NCI-H187 treated with DMSO at 0.1 percent for 48 hours (cell line): ENCODE measurements around the gene POLD2.

Experiments used
- DNase-seq: peaks from one replicate; lab custom pipeline; 2025; lab: John Stamatoyannopoulos, UW

Gene POLD2

GRCh38 chr7:44112997-44113763 is 10.2 kb downstream of the POLD2 start:
- no peak for DNase-seq

GRCh38 chr7:44112231-44112996 is 10.9 kb downstream of the POLD2 start:
- DNase-seq: no peak

DNA sequence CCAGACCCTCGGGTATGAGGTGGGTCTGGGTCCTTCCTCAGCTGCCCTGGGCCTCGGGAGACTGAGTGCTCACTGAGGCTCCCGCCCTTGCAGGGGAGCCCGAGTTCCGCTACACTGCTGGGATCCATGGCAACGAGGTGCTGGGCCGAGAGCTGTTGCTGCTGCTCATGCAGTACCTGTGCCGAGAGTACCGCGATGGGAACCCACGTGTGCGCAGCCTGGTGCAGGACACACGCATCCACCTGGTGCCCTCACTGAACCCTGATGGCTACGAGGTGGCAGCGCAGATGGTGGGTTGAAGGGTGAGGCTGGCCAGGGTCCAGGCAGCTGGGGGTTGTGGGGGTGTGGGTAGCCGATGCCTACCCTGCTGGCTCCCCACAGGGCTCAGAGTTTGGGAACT is 11.6 kb downstream of the POLD2 start:
- no peak for DNase-seq

- DNase-seq: no peak
These were observed 12.4 kb downstream of the POLD2 start for GRCh38 chr7:44110719-44111635.

GRCh38 chr7:44109991-44110390 is 13.4 kb downstream of the POLD2 start:
- no peak for DNase-seq

DNA sequence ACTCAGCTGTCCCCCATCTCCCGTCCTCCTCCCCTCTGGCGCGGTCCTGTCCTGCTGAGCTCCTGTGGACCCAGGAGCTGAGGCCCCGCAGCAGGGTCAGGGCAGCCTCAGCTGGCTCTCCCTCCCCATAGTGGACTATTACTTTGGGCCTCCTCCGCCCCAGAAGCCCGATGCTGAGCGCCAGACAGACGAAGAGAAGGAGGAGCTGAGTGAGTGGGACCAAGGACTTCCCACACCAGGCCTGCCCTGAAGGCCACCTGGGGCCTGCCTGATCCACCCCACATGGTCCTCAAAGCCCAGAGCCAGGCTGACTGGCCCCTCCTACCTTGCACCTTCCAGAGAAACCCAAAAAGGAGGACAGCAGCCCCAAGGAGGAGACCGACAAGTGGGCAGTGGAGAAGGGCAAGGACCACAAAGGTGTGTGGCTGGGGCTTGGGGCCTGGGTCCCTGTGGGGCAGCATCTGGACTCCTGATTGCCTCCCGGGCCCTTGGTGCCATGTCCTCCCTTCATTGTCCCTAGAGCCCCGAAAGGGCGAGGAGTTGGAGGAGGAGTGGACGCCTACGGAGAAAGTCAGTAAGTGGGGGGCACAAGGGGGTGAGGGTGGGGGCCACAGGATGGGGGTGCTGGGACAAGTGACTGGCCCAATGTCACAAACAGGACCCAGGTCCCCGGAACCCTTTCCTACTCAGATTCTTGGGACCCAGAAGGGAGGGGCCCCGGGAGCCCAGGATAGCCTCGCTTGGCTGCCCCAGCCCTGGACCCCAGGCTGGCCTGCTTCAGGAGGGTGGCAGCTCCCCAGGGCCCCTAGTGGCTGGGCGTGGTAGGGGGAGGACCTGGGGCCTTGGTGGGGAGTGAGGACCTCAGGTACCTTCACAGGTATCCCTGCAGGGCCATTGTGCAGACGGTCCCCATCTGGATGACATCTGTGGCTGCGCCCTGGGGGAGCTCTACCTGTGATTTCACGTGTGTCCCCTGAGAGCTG is 14.3 kb downstream of the POLD2 start:
- no peak for DNase-seq

DNA sequence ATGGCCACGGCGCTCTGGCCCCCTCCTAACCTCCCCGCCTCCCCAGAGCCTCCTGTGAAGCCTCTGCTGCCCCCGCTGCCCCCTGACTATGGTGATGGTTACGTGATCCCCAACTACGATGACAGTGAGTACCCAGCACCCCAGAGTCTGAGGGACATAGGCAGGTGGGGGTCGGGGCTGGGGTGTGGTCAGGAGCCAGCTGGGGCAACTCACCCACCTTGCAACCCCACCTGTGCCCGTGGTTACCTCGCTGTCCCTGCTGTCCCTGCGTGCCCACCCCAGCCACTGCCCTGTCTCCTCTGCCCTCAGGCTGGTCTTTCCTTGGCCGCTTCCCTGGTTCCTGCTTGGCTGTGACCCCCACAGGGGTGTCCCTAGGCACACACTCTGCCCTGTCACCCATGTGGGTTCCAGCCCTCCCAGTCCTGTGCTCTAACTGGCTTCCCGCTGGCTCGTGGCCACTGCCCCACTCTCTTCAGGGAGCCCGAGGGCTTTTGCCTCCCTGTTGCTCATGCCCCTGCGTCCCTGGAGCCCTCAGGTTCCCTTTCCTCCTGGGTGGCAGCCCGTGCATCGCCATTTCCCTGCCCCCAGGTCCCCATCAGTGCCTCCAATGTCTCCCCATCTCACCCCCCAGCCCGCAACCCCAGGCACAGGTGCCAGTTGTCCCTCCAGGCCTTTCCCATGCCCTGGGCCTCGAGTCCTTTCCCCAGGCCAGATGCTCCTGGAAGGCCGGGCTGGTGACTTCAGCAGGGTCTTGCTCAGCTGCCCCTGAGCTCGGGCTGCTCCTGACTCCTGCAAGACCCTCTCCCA is 15.2 kb downstream of the POLD2 start:
- DNase-seq: no peak

- no peak for DNase-seq
These were observed 16.0 kb downstream of the POLD2 start for GRCh38 chr7:44107116-44107960.

- no peak for DNase-seq
These were observed 16.9 kb downstream of the POLD2 start for GRCh38 chr7:44106311-44107065.

GRCh38 chr7:44105832-44106231 is 17.5 kb downstream of the POLD2 start:
- DNase-seq: no peak

- no peak for DNase-seq
These were observed 18.2 kb downstream of the POLD2 start for GRCh38 chr7:44104860-44105771.

DNA sequence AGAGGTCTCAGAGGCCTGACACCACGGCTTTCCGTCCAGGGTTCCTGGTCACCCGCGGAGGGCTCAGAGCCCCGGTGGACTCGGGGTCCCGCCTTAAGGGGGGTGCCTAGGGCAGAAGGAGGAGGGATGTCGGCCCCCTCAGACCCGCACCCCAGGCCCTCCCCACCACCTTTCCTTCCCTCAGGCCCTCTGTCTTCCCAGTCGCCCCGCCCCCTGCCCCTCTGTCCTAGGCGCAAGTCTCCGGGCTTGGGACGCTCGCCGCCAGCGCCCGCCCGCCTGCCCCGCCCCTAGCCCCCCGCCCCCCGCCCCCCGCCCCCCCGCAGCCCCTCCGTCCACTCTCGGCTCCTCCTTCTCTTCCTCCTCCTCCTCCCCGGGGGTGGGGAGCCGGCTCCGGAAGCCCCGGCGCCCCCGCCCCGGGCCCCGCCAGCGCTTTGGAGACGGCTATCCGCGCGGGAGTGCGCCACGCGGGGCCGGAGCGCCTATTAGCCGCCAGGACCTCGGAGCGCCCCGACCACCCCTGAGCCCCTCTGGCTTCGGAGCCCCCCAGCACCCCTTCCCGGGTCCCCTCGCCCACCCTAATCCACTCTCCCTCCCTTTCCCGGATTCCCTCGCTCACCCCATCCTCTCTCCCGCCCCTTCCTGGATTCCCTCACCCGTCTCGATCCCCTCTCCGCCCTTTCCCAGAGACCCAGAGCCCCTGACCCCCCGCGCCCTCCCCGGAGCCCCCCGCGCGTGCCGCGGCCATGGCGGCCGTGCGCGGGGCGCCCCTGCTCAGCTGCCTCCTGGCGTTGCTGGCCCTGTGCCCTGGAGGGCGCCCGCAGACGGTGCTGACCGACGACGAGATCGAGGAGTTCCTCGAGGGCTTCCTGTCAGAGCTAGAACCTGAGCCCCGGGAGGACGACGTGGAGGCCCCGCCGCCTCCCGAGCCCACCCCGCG is 19.2 kb downstream of the POLD2 start, which contains the start of gene AEBP1:
AEBP1 (plus strand) TSS at position 423 of the 937 bp plus-strand sequence; CDS start at position 744, 321 bp downstream.
- no peak for DNase-seq

DNA sequence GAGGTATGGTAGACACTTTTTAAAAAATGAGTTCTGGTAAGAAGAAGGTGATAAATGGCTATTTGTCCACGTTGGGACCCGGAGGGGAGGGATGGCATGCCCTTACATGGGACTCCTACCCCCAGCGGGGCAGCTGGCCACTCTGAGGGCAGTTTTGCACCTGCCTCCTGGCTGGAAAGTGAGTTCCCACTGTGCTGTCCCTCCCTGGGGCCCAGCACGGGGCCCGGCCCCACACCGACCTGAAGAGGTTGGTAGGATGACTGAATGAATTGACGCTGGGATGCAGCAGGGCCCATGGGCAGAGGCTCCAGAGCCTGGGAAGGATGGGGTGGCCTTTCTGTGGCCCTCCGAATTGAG is 19.8 kb downstream of the POLD2 start:
- no peak for DNase-seq

- no peak for DNase-seq
These were observed 20.3 kb downstream of the POLD2 start for GRCh38 chr7:44102846-44103565.

DNA sequence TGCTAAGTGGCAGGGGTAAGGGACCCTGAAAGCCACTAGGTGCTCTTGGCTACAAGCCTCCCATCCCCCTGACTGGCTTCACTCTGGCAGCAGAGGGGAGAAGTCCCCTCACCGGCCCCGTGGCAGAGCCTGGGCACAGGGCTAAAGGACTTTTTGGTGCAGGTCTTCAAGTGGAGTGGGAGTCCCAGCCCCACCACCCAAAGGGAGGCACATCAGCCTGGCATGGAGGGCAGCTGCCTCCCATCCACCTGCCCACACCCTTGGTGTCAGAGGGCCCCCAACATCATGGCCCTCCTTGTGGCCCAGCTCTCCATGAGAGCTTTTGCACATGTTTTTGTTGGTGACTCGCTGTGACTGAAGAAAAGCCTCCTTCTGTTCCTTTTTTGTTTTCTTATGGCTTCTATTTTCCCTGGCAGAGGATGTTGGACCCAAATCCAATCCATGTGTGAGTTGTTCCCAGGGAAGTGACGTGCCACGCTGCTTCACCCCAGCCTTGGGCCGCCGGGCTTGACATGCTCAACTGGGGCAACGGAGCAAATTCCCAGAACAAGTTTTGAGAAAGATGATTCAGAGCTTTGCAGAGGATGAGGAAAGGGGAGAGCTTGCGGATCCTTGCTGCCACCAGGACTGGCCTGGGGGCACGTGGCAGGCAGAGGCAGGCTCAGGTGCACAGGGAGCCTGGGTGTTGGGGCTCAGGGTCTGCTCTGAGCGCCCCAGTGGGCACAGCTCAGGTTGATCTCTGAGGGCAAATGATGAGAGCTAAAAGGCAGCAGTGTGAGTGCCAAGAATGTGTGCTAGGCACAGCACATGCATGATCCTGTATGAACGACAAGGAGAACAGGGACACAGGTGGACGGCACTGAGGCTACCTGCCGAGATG is 21.1 kb downstream of the POLD2 start:
- DNase-seq: no peak
